Mesenchymal stem cell (in vitro differentiated cells and primary cell): ENCODE data around the gene TMEM14C.
A peak's percentile ranks its signal among the peaks of the same experiment; 100 is the strongest.

Experiments
- DNase-seq: peaks from one replicate; pipeline ENCODE4 v3.0.0-alpha.2; 2013
- H2AFZ ChIP-seq: one replicate; pipeline ENCODE4 v1.6.1; 2013; ENCODE audit warnings: low read depth, mild to moderate bottlenecking, control low read depth, inconsistent platforms, low read length, moderate library complexity
- H2AK5ac ChIP-seq: 2 replicates; pipeline ENCODE4 v1.6.1; 2013; ENCODE audit warnings: low read length, moderate library complexity, mild to moderate bottlenecking, inconsistent platforms; ENCODE audit not compliant: severe bottlenecking
- H2BK120ac ChIP-seq: one replicate; pipeline ENCODE4 v1.6.1; 2013; ENCODE audit warnings: low read depth, mild to moderate bottlenecking, inconsistent platforms, low read length, moderate library complexity
- H2BK12ac ChIP-seq, 2 experiments: one replicate each; pipeline ENCODE4 v1.6.1; 2013; ENCODE audit warnings: inconsistent platforms in 2 of 2, low read length in 2 of 2, mild to moderate bottlenecking in 2 of 2, moderate library complexity in 2 of 2, control low read depth in 1 of 2
- H2BK15ac ChIP-seq: one replicate; pipeline ENCODE4 v1.6.1; 2013; ENCODE audit warnings: mild to moderate bottlenecking, low read depth, inconsistent platforms; ENCODE audit not compliant: poor library complexity, severe bottlenecking
- H2BK5ac ChIP-seq: 2 replicates; pipeline ENCODE4 v1.6.1; 2013; ENCODE audit warnings: low read depth, mild to moderate bottlenecking, low read length, control low read depth, inconsistent platforms; ENCODE audit not compliant: poor library complexity, severe bottlenecking
- H3K14ac ChIP-seq, 2 experiments: one replicate each; pipeline ENCODE4 v1.6.1; 2013; ENCODE audit warnings: inconsistent platforms in 2 of 2, low read length in 2 of 2, control low read depth in 1 of 2, mild to moderate bottlenecking in 1 of 2, moderate library complexity in 1 of 2
- H3K18ac ChIP-seq, 2 experiments: one replicate each; pipeline ENCODE4 v1.6.1; 2013; ENCODE audit warnings: inconsistent platforms in 2 of 2, low read length in 2 of 2, control low read depth in 1 of 2, low read depth in 1 of 2, mild to moderate bottlenecking in 1 of 2
- H3K23ac ChIP-seq, 2 experiments: one replicate each; pipeline ENCODE4 v1.6.1; 2013; ENCODE audit warnings: inconsistent platforms in 2 of 2, low read length in 2 of 2, mild to moderate bottlenecking in 2 of 2, moderate library complexity in 2 of 2, control low read depth in 1 of 2
- H3K27ac ChIP-seq: 2 replicates; pipeline ENCODE4 v1.5.1; 2013; ENCODE audit warnings: mild to moderate bottlenecking, moderate library complexity, low read length, control low read depth, inconsistent platforms; ENCODE audit not compliant: poor library complexity, severe bottlenecking
- H3K27me3 ChIP-seq, 2 experiments: 2 replicates each; pipeline versions ENCODE4 v1.6.1 to v1.7.0; 2013; ENCODE audit warnings: low read length in 2 of 2, mild to moderate bottlenecking in 2 of 2, moderate library complexity in 2 of 2, control low read depth in 1 of 2, inconsistent platforms in 1 of 2; ENCODE audit not compliant: control insufficient read depth in 1 of 2, insufficient read depth in 1 of 2
- H3K36me3 ChIP-seq, 2 experiments: 2 replicates each; pipeline versions ENCODE4 v1.6.1 to v1.7.0; 2013; ENCODE audit warnings: low read length in 2 of 2, control low read depth in 1 of 2, inconsistent platforms in 1 of 2, low read depth in 1 of 2, mild to moderate bottlenecking in 1 of 2; ENCODE audit not compliant: insufficient read depth in 2 of 2, control insufficient read depth in 1 of 2
- H3K4ac ChIP-seq, 2 experiments: one replicate each; pipeline ENCODE4 v1.6.1; 2013; ENCODE audit warnings: inconsistent platforms in 2 of 2, low read length in 2 of 2, mild to moderate bottlenecking in 2 of 2, moderate library complexity in 2 of 2, control low read depth in 1 of 2, low read depth in 1 of 2
- H3K4me1 ChIP-seq: 2 replicates; pipeline ENCODE4 v1.6.1; 2013; ENCODE audit warnings: low read depth, low read length, control low read depth; ENCODE audit not compliant: control insufficient read depth, insufficient read depth
- H3K4me2 ChIP-seq: 2 replicates; pipeline ENCODE4 v1.6.1; 2013; ENCODE audit warnings: low read length, mild to moderate bottlenecking, inconsistent platforms; ENCODE audit not compliant: poor library complexity, severe bottlenecking
- H3K4me3 ChIP-seq, 2 experiments: 2 replicates each; pipeline versions ENCODE4 v1.5.1 to v1.7.0; 2013; ENCODE audit warnings: low read length in 2 of 2, mild to moderate bottlenecking in 2 of 2, control low read depth in 1 of 2, low read depth in 1 of 2; ENCODE audit not compliant: insufficient read depth in 1 of 2
- H3K79me1 ChIP-seq: replicated peaks from 2 replicates; pipeline ENCODE4 v1.6.1; 2013; ENCODE audit warnings: mild to moderate bottlenecking, control low read depth, low read length, inconsistent platforms; ENCODE audit not compliant: poor library complexity, severe bottlenecking
- H3K9ac ChIP-seq: 2 replicates; pipeline ENCODE4 v1.7.0; 2013; ENCODE audit warnings: mild to moderate bottlenecking, low read length, moderate library complexity
- H3K9me3 ChIP-seq: 2 replicates; pipeline ENCODE4 v1.7.0; 2013; ENCODE audit warnings: mild to moderate bottlenecking, low read length; ENCODE audit not compliant: control insufficient read depth
- H4K8ac ChIP-seq: one replicate; pipeline ENCODE4 v1.6.1; 2013; ENCODE audit warnings: inconsistent platforms, mild to moderate bottlenecking, low read length, moderate library complexity
- H4K91ac ChIP-seq: one replicate; pipeline ENCODE4 v1.6.1; 2013; ENCODE audit warnings: mild to moderate bottlenecking, low read length, inconsistent platforms
- WGBS: methylation state at CpG from one replicate; pipeline ENCODE4 v1.1.7; 2013; ENCODE audit warnings: mixed read lengths; 5-methylcytosine and 5-hydroxymethylcytosine counted together

TMEM14C gene

GRCh38 chr6:10725716-10726115, 2.8 kb downstream of the TMEM14C start:
- no peak overlapping the region for H3K27ac ChIP-seq
- no peak overlapping the region for H2BK5ac ChIP-seq
- no peak overlapping the region for H3K23ac ChIP-seq
- H3K4me1 ChIP-seq, result peaks cover 3% of the 10 kb centered on the region
- no peak overlapping the region for H2BK120ac ChIP-seq
- no peak overlapping the region for H3K9ac ChIP-seq
- no peak overlapping the region for H2BK12ac ChIP-seq
- no peak overlapping the region for H3K14ac ChIP-seq
- H4K91ac ChIP-seq, result no peak overlapping the region
- H3K79me1 ChIP-seq, result peaks cover 34% of the 10 kb centered on the region
- H4K8ac ChIP-seq, result no peak overlapping the region
- no peak overlapping the region for H3K4me2 ChIP-seq
- H3K27me3 ChIP-seq, result no peaks in the 10 kb centered on the region
- no peak overlapping the region for H3K4me3 ChIP-seq
- over 99% methylated on average over 7 of the region's 9 CpGs for WGBS
- H3K9me3 ChIP-seq, result no peaks in the 10 kb centered on the region
- H3K4ac ChIP-seq, result no peak overlapping the region
- no peak overlapping the region for H2AFZ ChIP-seq
- no peak overlapping the region for H2BK15ac ChIP-seq
- no peak overlapping the region for H2AK5ac ChIP-seq
- peaks cover 36 to 61% of the 10 kb centered on the region in 2 experiments for H3K36me3 ChIP-seq
- DNase-seq, result no peak
- no peak overlapping the region for H3K18ac ChIP-seq

GRCh38 chr6:10730254-10730653, 7.4 kb downstream of the TMEM14C start:
- no peak for DNase-seq
- no peak overlapping the region for H3K4me3 ChIP-seq
- 96% methylated on average over 2 of the region's 3 CpGs for WGBS

GRCh38 chr6:10733151-10733715, 10.4 kb downstream of the TMEM14C start:
- no peak overlapping the region for H2AFZ ChIP-seq
- no peak overlapping the region for H3K4me2 ChIP-seq
- H3K4me1 ChIP-seq, result peaks cover 6% of the 10 kb centered on the region
- peak overlapping the region; percentile 7 for H2AK5ac ChIP-seq
- H3K23ac ChIP-seq, result no peak overlapping the region
- no peak overlapping the region for H2BK15ac ChIP-seq
- H2BK120ac ChIP-seq, result no peak overlapping the region
- peak overlapping the region; percentile 56 for H3K27ac ChIP-seq
- H3K4ac ChIP-seq, result no peak overlapping the region
- 94% methylated on average over 17 of the region's 17 CpGs for WGBS
- no peak overlapping the region for H4K91ac ChIP-seq
- no peak for DNase-seq
- no peak overlapping the region for H3K18ac ChIP-seq
- no peaks in the 10 kb centered on the region for H3K27me3 ChIP-seq
- peaks cover 22 to 56% of the 10 kb centered on the region in 2 experiments for H3K36me3 ChIP-seq
- H3K79me1 ChIP-seq, result peaks cover 11% of the 10 kb centered on the region
- no peaks in the 10 kb centered on the region for H3K9me3 ChIP-seq
- no peak overlapping the region for H3K9ac ChIP-seq
- no peak overlapping the region for H4K8ac ChIP-seq
- H3K4me3 ChIP-seq, result no peak overlapping the region
- no peak overlapping the region for H2BK12ac ChIP-seq
- H3K14ac ChIP-seq, result no peak overlapping the region
- no peak overlapping the region for H2BK5ac ChIP-seq

More at GRCh38 chr6:10730254-10730653, 7.4 kb downstream of the TMEM14C start:
- Histone ChIP-seq H2BK15ac (no peak overlapping the region), H3K9ac (no peak overlapping the region), H3K14ac (no peak overlapping the region), H3K4ac (no peak overlapping the region), H3K27me3 (no peaks in the 10 kb centered on the region), H3K23ac (no peak overlapping the region), H2AFZ (no peak overlapping the region), H3K4me2 (no peak overlapping the region), H2AK5ac (no peak overlapping the region), H3K9me3 (no peaks in the 10 kb centered on the region), H2BK120ac (no peak overlapping the region), H2BK5ac (no peak overlapping the region), H3K4me1 (peaks cover 2% of the 10 kb centered on the region), H3K79me1 (peaks cover 27% of the 10 kb centered on the region), H3K36me3 (peaks cover 39 to 81% of the 10 kb centered on the region in 2 experiments), H4K8ac (no peak overlapping the region), H4K91ac (no peak overlapping the region), H2BK12ac (no peak overlapping the region), H3K27ac (no peak overlapping the region), H3K18ac (no peak overlapping the region)

- Histone ChIP-seq H3K4ac (no peak overlapping the region), H3K36me3 (peaks cover 20 to 52% of the 10 kb centered on the region in 2 experiments), H3K14ac (no peak overlapping the region), H2BK12ac (no peak overlapping the region), H3K27me3 (no peaks in the 10 kb centered on the region), H3K4me3 (no peak overlapping the region), H2BK15ac (no peak overlapping the region), H2AFZ (no peak overlapping the region), H3K9ac (no peak overlapping the region), H3K18ac (no peak overlapping the region), H3K4me2 (no peak overlapping the region), H3K27ac (peak overlapping the region; percentile 30), H4K91ac (no peak overlapping the region), H3K4me1 (peaks cover 6% of the 10 kb centered on the region), H2AK5ac (peak overlapping the region; percentile 7), H2BK5ac (no peak overlapping the region), H2BK120ac (no peak overlapping the region), H4K8ac (no peak overlapping the region), H3K23ac (no peak overlapping the region), H3K9me3 (no peaks in the 10 kb centered on the region), H3K79me1 (peaks cover 11% of the 10 kb centered on the region)
- no peak for DNase-seq
- WGBS, result 96% methylated on average over 3 of the region's 3 CpGs
Observed at GRCh38 chr6:10733863-10734262, 11.0 kb downstream of the TMEM14C start.
